ENCODE results near the gene KCNH8. TPM values are rescaled to one million over a fixed set of nuclear protein-coding genes. Genes with fewer than 3 reads are reported as not detected.
"Not testable (repeated sequence)": the region's sequence is repeated elsewhere in the genome, so short reads cannot be mapped to it uniquely, and the experiment has no call there.

Gene KCNH8
- total and polyA plus RNA-seq, 3 donors from 2014 or later: 2.0 to 8.9 (median 7.1) TPM

DNA sequence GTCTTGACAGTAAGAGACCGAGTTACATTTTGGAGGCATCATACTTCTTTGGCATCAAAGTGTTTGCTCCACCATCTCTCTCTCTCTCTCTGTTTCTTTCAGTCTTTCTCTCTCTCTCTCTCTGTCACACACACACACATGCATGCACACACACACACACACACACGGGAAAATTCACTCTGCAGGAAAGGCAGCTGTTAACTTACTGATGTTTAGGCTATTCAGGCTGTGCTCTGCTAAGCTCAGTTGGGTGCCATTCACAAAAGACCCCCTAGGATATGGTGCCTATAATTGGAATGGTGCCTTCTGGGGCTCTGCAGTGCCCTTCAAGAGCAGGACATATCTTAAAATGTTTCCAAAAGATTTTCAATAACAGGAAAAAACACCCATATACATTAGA is 78.2 kb downstream of the KCNH8 start:
- WGBS, 2 donors: 70 to 76% methylated on average over 2 of the region's 2 CpGs
- intact Hi-C loops (cut with DNase I; ENCODE audit: low total_unique reads): no loop called here
- Histone ChIP-seq H3K36me3 (ENCODE audit: low read depth, missing control alignments) (no peaks in the 10 kb centered on the region), H3K27ac (no peak overlapping the region), H3K4me3 (no peak overlapping the region), H3K27me3 (no peaks in the 10 kb centered on the region), H3K9me3 (no peaks in the 10 kb centered on the region), H3K4me1 (no peaks in the 10 kb centered on the region)
- TF ChIP-seq, protein P1, sequence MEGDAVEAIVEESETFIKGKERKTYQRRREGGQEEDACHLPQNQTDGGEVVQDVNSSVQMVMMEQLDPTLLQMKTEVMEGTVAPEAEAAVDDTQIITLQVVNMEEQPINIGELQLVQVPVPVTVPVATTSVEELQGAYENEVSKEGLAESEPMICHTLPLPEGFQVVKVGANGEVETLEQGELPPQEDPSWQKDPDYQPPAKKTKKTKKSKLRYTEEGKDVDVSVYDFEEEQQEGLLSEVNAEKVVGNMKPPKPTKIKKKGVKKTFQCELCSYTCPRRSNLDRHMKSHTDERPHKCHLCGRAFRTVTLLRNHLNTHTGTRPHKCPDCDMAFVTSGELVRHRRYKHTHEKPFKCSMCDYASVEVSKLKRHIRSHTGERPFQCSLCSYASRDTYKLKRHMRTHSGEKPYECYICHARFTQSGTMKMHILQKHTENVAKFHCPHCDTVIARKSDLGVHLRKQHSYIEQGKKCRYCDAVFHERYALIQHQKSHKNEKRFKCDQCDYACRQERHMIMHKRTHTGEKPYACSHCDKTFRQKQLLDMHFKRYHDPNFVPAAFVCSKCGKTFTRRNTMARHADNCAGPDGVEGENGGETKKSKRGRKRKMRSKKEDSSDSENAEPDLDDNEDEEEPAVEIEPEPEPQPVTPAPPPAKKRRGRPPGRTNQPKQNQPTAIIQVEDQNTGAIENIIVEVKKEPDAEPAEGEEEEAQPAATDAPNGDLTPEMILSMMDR (IDR thresholded peaks at IDR 0.05): no peak
- TF ChIP-seq POLR2A (IDR thresholded peaks at IDR 0.05): no peak
- no peak for DNase-seq

DNA sequence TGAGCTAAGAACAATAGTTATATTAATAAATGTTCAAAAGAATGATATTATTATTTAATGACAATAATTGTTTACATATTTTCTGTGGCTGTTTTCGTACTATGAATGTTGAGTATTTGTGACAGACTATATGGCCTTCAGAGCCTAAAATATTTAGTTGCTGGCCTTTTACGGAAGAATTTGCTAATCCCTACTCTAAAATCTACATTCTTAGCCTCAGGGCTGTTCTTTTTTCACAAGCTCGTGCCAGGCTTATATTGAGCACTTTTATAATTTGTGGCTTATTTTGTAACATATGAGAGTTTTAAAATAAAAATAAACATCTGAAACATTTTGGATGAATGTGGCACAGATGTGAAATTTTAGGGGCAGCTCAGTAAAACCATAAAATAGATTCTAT is 79.9 kb downstream of the KCNH8 start:
- Histone ChIP-seq H3K9me3 (no peaks in the 10 kb centered on the region), H3K4me3 (no peak overlapping the region), H3K36me3 (ENCODE audit: low read depth, missing control alignments) (no peaks in the 10 kb centered on the region), H3K27me3 (no peaks in the 10 kb centered on the region), H3K27ac (no peak overlapping the region), H3K4me1 (no peaks in the 10 kb centered on the region)
- WGBS, 2 donors: 87 to 93% methylated on average over 3 of the region's 3 CpGs
- intact Hi-C loops (cut with DNase I; ENCODE audit: low total_unique reads): no loop called here
- TF ChIP-seq, protein P1 (IDR thresholded peaks at IDR 0.05): no peak
- DNase-seq: no peak

DNA sequence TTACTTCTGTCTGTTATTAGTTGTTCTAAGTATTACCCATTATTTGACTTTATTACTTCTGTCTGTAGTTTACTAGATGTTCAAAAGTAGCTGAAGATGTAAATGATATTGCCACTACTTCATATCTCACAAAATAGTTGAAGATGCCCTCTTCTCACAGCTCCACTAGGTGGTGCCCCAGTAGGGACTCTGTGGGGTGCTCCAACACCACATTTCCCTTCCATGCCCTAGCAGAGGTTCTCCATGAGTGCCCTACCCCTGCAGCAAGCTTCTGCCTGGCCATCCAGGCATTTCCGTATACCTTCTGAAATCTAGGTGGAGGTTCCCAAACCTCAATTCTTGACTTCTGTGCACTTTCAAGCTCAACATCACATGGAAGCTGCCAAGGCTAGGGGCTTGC is 80.8 kb downstream of the KCNH8 start:
- intact Hi-C loops (cut with DNase I; ENCODE audit: low total_unique reads): no loop called here
- Histone ChIP-seq H3K4me3 (no peak overlapping the region), H3K36me3 (ENCODE audit: low read depth, missing control alignments) (no peaks in the 10 kb centered on the region), H3K27me3 (no peaks in the 10 kb centered on the region), H3K27ac (no peak overlapping the region), H3K4me1 (no peaks in the 10 kb centered on the region), H3K9me3 (no peaks in the 10 kb centered on the region)
- DNase-seq: no peak
- 71 to 91% methylated on average over 1 of the region's 1 CpG for WGBS, 2 donors
- TF ChIP-seq, protein P1 (IDR thresholded peaks at IDR 0.05): no peak
- no peak for TF ChIP-seq POLR2A (IDR thresholded peaks at IDR 0.05)

DNA sequence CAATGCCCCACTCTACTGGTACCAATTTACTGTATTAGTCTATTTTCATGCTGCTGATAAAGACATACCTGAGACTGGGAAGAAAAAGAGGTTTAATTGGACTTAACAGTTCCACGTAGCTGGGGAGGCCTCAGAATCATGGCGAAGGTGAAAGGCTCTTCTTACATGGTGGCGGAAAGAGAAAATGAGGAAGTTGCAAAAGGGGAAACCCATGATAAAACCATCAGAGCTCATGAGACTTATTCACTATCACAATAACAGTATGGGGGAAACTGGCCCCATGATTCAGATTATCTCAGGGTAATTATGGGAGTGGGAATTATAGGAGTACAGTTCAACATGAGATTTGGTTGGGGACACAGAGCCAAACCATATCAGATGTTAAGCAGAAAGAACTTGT is 81.6 kb downstream of the KCNH8 start:
- intact Hi-C loops (cut with DNase I; ENCODE audit: low total_unique reads); H3K27ac ChIP-seq: not testable (repeated sequence)
- 81 to 84% methylated on average over 3 of the region's 3 CpGs for WGBS, 2 donors

DNA sequence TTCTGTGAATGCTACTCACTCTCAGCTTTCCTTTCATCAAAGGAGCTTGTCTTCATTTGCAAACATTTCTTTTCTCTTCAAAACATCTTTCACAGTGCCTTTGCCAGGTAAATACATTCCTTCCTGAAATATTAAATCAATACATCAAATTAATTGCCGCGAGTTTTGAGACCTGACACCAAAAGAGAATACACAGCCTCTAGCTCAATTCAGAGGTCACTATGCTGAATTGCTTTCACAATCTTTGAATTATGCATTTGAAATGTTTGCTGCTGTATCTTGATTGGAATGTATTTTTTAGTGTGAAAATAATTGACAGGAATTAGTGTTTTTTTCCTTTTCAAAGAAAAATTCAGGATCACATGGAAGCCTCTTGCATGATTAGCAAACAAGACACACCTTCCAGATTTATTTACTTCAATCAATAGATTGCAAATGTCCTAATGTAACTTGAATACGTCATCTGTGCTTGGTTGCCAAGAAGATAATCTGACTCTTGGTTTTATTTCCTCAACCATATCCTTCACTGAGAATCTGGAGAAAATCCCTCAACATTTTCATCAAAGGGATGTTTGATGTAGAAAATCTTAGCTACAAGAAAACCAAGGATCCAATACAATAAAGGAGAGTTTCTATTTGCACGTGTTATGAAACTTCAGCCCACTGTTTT is 83.6 kb downstream of the KCNH8 start:
- H3K4me3 ChIP-seq: no peak overlapping the region
- intact Hi-C loops (cut with DNase I; ENCODE audit: low total_unique reads): no loop called here
- no peaks in the 10 kb centered on the region for H3K27me3 ChIP-seq
- DNase-seq: no peak
- WGBS, 2 donors: 83 to 92% methylated on average over 4 of the region's 4 CpGs
- no peak overlapping the region for H3K27ac ChIP-seq
- no peaks in the 10 kb centered on the region for H3K36me3 ChIP-seq (ENCODE audit: low read depth, missing control alignments)
- H3K4me1 ChIP-seq: no peaks in the 10 kb centered on the region
- TF ChIP-seq, protein P1 (IDR thresholded peaks at IDR 0.05): no peak
- no peak for TF ChIP-seq POLR2A (IDR thresholded peaks at IDR 0.05)
- H3K9me3 ChIP-seq: no peaks in the 10 kb centered on the region

More for the DNA sequence above, 81.6 kb downstream of the KCNH8 start:
- not testable (repeated sequence) for H3K27me3 ChIP-seq; DNase-seq; H3K4me1 ChIP-seq; H3K36me3 ChIP-seq (ENCODE audit: low read depth, missing control alignments); H3K4me3 ChIP-seq; H3K9me3 ChIP-seq
